Mesodermal cell (in vitro differentiated cells): ENCODE measurements around the gene PRDM10.
A peak's percentile ranks its signal among the peaks of the same experiment; 100 is the strongest.
"Not testable (repeated sequence)": the region's sequence is repeated elsewhere in the genome, so short reads cannot be mapped to it uniquely, and the experiment has no call there.

Experiments
- H3K27ac ChIP-seq: 2 replicates; pipeline ENCODE4 v1.7.0; 2013; ENCODE audit warnings: mild to moderate bottlenecking, low read depth, low read length, moderate library complexity; ENCODE audit not compliant: severe bottlenecking
- H3K36me3 ChIP-seq: 2 replicates; pipeline ENCODE4 v1.7.1; 2013; ENCODE audit warnings: mild to moderate bottlenecking, low read length, moderate library complexity; ENCODE audit not compliant: control insufficient read depth, insufficient read depth
- H3K4me1 ChIP-seq: one replicate; pipeline ENCODE4 v1.7.1; 2013; ENCODE audit warnings: mild to moderate bottlenecking, low read length; ENCODE audit not compliant: insufficient read depth, control insufficient read depth, poor library complexity, severe bottlenecking
- H3K4me3 ChIP-seq: 2 replicates; pipeline ENCODE4 v1.7.0; 2013; ENCODE audit warnings: low read length, control low read depth, mild to moderate bottlenecking; ENCODE audit not compliant: insufficient read depth, poor library complexity, severe bottlenecking; ENCODE audit errors: extremely low read depth
- H3K9me3 ChIP-seq: 2 replicates; pipeline ENCODE4 v1.7.1; 2013; ENCODE audit warnings: mild to moderate bottlenecking, low read length, moderate library complexity; ENCODE audit not compliant: control insufficient read depth
- WGBS, 2 experiments: methylation state at CpG; one replicate each; pipeline ENCODE4 v1.1.5; 2013; ENCODE audit warnings: missing lambda C conversion rate in 2 of 2; ENCODE audit not compliant: insufficient coverage in 2 of 2; 5-methylcytosine and 5-hydroxymethylcytosine counted together

The PRDM10 gene

GRCh38 chr11:129896062-129896461 lies 106.6 kb downstream of the PRDM10 start:
- H3K4me3 ChIP-seq, result peak overlapping the region; percentile 82
- peak overlapping the region; percentile 30 for H3K27ac ChIP-seq
- peaks cover 45% of the 10 kb centered on the region for H3K36me3 ChIP-seq
- H3K9me3 ChIP-seq, result no peaks in the 10 kb centered on the region
- WGBS, 2 experiments, result 86 to 87% methylated on average over 2 to 4 of the region's 9 CpGs
- H3K4me1 ChIP-seq, result peaks cover 9% of the 10 kb centered on the region

- Histone ChIP-seq H3K9me3 (no peaks in the 10 kb centered on the region), H3K27ac (peak within 1 kb of the TSS; percentile 30), H3K4me1 (peaks cover 9% of the 10 kb centered on the region), H3K36me3 (peaks cover 50% of the 10 kb centered on the region), H3K4me3 (peak within 1 kb of the TSS; percentile 82)
- WGBS, 2 experiments, result 4 to 6% methylated on average over 39 to 56 of the region's 77 CpGs
These were observed 107.3 kb downstream of the PRDM10 start, which contains the start of gene NFRKB for GRCh38 chr11:129895126-129896041. Gene NFRKB (minus strand): TSS chr11:129895578. CDS start chr11:129892849, 2,729 bp downstream.

DNA sequence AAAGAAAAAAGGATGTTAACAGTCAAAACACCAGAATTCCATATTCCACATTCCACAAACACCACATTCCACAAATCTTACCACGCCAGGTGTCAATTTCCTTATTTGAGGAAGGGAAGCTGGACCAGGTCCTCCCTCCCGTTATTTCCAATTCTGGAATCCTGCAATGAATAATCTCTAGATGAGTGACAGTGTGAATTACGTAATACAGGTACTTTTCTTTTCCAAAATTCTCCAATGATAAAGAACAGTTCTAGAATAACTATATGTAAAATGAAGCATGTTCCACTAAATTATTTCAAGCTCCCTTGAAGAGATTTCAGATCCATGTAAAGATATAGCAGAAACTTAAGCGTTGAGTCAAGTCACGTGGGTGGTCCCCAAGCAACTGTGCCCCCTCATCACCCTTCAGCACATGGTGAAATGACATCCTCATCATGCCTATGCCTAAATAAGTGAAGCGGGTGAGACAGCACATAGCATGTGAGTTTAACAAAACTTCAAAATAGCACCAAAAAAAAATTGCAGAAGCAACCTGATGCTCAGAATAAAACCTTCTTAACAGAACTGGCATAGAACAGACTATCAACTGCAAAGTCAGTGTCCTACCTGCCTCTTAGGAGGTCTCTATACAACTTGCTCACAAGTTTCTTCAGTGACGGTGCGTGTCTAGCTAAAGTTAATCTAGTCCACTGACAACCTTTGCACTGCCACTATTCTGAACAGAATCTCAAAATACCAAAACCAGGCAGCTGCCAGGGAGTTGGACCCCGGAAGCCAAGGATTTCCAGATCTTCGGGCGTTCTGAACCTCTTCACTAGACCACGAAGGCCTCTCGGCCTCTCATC lies 108.1 kb downstream of the PRDM10 start:
- Histone ChIP-seq H3K4me3 (peak overlapping the region; percentile 82), H3K36me3 (peaks cover 54% of the 10 kb centered on the region), H3K9me3 (no peaks in the 10 kb centered on the region), H3K27ac (no peak overlapping the region), H3K4me1 (peaks cover 9% of the 10 kb centered on the region)
- whole genome bisulfite sequencing, 2 experiments, result 16 to 27% methylated on average over 8 to 10 of the region's 13 CpGs

DNA sequence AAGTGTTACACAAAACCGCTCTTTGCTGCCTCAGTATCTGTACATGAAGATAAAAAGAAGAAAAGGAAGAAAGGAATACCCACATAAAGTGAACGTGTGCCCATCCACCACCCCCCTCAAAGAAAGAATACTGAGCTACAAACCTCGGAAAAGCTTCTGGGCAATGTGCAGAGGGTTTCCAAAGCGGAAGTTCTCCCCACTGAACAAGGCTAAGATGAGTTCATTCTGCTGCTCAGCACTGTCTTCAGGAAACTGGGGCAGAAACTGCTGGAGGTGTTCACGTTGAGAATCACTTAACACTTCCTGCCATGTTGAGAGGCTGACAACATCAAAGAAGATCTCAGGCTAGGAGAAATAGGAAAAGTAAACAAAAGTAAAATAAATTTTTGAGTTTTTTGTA lies 114.2 kb downstream of the PRDM10 start:
- Histone ChIP-seq H3K9me3 (no peaks in the 10 kb centered on the region), H3K27ac (no peak overlapping the region), H3K4me3 (no peak overlapping the region), H3K4me1 (no peaks in the 10 kb centered on the region), H3K36me3 (peaks cover 99% of the 10 kb centered on the region)
- 94 to 96% methylated on average over 3 of the region's 5 CpGs for WGBS, 2 experiments

GRCh38 chr11:129885381-129885780 lies 117.3 kb downstream of the PRDM10 start:
- H3K4me3 ChIP-seq, result no peak overlapping the region
- 98 to 100% methylated on average over 6 to 8 of the region's 12 CpGs for WGBS, 2 experiments
- no peaks in the 10 kb centered on the region for H3K4me1 ChIP-seq
- H3K27ac ChIP-seq, result no peak overlapping the region
- H3K36me3 ChIP-seq, result peaks cover 100% of the 10 kb centered on the region
- H3K9me3 ChIP-seq, result no peaks in the 10 kb centered on the region

DNA sequence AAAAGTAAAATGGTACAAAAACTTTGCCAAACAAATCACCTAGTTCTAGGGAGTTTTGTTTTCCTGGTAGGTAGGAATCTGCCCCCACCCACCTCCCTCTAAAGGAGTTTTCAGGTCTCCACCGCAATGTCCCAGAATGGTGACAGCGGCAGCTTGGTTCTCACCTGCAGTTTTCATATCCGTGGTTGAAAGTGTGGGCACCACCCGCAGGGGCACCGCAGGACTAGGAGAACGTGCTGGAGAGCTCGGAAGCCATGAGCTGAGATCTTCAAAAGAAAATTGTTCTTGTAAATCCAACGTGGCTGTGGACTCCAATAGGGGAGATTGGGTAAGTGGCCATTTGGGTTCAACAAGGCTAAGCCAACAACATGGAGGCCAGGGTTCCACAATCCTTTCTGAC lies 118.1 kb downstream of the PRDM10 start:
- Histone ChIP-seq H3K4me1 (no peaks in the 10 kb centered on the region), H3K4me3 (no peak overlapping the region), H3K36me3 (peaks cover 99% of the 10 kb centered on the region), H3K27ac (no peak overlapping the region), H3K9me3 (no peaks in the 10 kb centered on the region)
- 97 to 98% methylated on average over 8 of the region's 8 CpGs for WGBS, 2 experiments

DNA sequence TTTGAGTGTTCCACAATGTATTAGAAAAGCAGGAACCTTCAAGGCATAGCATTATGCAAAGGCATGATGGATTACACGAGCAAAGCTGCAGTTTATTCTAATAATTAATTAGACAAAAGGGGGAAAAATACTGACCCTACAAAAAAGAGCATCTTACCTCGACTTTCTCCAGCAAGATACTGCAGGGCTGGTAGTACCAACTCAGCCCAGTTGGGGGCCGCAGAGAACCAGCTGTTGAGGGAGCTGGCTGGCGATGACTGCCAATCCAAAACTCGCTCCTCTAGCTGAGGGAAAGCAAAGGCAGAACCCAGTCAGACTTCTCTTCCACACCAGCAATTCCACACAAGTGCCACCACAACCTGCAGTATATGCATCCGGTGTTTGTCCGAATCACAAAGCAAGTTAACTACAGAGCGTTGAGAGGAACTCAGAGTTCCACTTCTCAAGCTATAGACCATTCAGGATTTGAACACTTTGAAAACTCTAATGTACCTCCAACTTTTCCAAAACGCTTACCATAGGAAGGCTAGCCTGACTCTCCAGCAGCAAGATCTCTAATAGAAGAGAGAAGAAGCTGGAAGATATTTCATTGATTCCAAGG lies 121.0 kb downstream of the PRDM10 start:
- no peaks in the 10 kb centered on the region for H3K9me3 ChIP-seq
- no peak overlapping the region for H3K27ac ChIP-seq
- 71 to 74% methylated on average over 5 to 8 of the region's 9 CpGs for WGBS, 2 experiments
- H3K4me1 ChIP-seq, result no peaks in the 10 kb centered on the region
- H3K36me3 ChIP-seq, result peaks cover 99% of the 10 kb centered on the region
- H3K4me3 ChIP-seq, result no peak overlapping the region

DNA sequence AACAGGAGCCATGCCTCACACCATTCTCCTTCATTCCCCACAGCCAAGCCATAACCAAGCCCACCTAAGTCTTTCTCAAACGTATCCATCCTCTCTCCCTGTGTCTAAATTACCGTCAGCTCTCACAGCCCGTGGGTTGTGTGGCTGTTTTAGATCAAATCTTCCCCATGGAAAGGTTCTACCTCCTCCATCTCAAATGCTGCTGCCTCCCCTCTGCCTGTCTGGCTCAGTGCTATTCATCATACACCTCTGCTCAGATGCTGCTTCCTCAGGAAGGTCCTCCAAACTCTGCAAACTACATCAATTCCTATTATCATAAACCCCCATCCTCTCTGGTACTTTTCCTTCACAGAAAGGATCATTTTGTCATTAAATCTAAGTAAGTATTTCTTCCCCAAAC lies 122.3 kb downstream of the PRDM10 start:
- 100% methylated on average over 3 of the region's 3 CpGs for WGBS, 2 experiments
- H3K4me3 ChIP-seq, result no peak overlapping the region

GRCh38 chr11:129871914-129872313 lies 130.7 kb downstream of the PRDM10 start:
- no peaks in the 10 kb centered on the region for H3K4me1 ChIP-seq
- peaks cover 96% of the 10 kb centered on the region for H3K36me3 ChIP-seq
- H3K4me3 ChIP-seq, result no peak overlapping the region
- 95 to 97% methylated on average over 5 to 7 of the region's 7 CpGs for WGBS, 2 experiments
- H3K27ac ChIP-seq, result no peak overlapping the region
- no peaks in the 10 kb centered on the region for H3K9me3 ChIP-seq

More for the DNA sequence above, 122.3 kb downstream of the PRDM10 start:
- Histone ChIP-seq H3K36me3 (peaks cover 99% of the 10 kb centered on the region), H3K27ac (no peak overlapping the region), H3K9me3 (no peaks in the 10 kb centered on the region), H3K4me1 (no peaks in the 10 kb centered on the region)

DNA sequence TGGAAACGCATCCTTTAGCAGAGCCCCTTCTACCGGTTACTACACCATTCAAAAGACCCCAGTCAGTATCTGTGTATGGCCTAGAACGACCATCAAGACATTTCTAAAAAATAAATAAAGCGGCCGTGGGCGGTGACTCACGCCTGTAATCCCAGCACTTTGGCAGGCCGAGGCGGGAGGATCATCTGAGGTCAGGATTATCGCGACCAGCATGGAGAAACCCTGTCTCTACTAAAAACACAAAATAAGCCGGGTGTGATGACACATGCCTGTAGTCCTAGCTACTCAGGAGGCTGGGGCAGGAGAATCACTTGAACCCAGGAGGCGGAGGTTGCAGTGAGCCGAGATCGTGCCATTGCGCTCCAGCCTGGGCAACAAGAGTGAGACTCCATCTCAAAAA lies 134.0 kb downstream of the PRDM10 start:
- not testable (repeated sequence) for H3K9me3 ChIP-seq, H3K27ac ChIP-seq, H3K4me1 ChIP-seq, H3K4me3 ChIP-seq
- H3K36me3 ChIP-seq, result peaks cover 96% of the 10 kb centered on the region
- 85 to 86% methylated on average over 9 to 15 of the region's 16 CpGs for WGBS, 2 experiments
